ENCODE data around the gene AGPS. TPM values are rescaled to one million over a fixed set of nuclear protein-coding genes. Genes with fewer than 3 reads are reported as not detected.
A peak's percentile ranks its signal among the peaks of the same experiment; 100 is the strongest.

AGPS gene
- total RNA-seq, 2 experiments from 2014 or later = 55.7 to 58.9 TPM

DNA sequence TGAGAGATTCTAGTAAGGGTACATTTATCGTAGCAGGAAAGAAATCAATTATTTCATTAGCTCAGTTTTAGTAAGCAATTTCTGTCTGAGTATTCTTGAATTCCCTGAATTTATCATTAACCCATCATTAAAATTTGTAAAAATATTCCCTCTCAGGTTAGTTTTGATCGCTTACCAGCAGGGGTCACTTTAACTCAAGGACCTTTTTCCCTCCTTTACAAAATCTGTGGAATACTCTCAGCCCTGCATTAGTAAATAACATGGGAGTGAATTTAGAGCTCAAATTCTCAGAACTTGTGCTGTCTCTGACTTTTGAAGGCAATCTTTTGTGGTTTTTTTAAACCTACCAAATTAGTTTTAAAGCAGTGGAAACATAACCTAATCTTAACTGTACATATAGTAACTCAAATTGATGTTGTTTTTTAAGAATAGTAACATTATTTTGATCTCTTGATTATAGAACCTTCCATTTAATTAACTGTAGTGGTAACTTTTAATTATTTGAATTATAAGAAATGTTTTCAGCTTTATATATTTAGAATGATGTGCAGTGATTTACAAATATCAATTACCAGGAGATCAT, 97.2 kb downstream of the AGPS start:
- intact Hi-C loops (cut with micrococcal nuclease) = no loop called here
- CTCF ChIA-PET = interaction anchor here (0.7 to 1.5 kb wide), 8 partner anchors 8 to 233 kb away, joined by 3 to 6 read pairs (median 3); no protein-coding TSS in a partner anchor
- POLR2A ChIA-PET = no interaction called here
- no peaks in the 10 kb centered on the region for H3K27me3 Mint-ChIP-seq
- no peaks in the 10 kb centered on the region for H3K4me1 Mint-ChIP-seq (ENCODE audit: low read depth)
- no peaks in the 10 kb centered on the region for H3K9me3 Mint-ChIP-seq
- no peak overlapping the region for H3K4me3 Mint-ChIP-seq
- no peak overlapping the region for H3K27ac Mint-ChIP-seq
- DNase-seq (no peak), ATAC-seq (no peak)
- TF ChIP-seq, protein P1, sequence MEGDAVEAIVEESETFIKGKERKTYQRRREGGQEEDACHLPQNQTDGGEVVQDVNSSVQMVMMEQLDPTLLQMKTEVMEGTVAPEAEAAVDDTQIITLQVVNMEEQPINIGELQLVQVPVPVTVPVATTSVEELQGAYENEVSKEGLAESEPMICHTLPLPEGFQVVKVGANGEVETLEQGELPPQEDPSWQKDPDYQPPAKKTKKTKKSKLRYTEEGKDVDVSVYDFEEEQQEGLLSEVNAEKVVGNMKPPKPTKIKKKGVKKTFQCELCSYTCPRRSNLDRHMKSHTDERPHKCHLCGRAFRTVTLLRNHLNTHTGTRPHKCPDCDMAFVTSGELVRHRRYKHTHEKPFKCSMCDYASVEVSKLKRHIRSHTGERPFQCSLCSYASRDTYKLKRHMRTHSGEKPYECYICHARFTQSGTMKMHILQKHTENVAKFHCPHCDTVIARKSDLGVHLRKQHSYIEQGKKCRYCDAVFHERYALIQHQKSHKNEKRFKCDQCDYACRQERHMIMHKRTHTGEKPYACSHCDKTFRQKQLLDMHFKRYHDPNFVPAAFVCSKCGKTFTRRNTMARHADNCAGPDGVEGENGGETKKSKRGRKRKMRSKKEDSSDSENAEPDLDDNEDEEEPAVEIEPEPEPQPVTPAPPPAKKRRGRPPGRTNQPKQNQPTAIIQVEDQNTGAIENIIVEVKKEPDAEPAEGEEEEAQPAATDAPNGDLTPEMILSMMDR (IDR thresholded peaks at IDR 0.05) = peak; percentile 54
- peaks cover 17% of the 10 kb centered on the region for H3K36me3 Mint-ChIP-seq (ENCODE audit: low read depth)

GRCh38 chr2:177495945-177496344, 103.4 kb downstream of the AGPS start:
- ChIA-PET POLR2A (no interaction called here), CTCF (no interaction called here)
- H3K4me1 Mint-ChIP-seq (ENCODE audit: low read depth) = no peaks in the 10 kb centered on the region
- no peaks in the 10 kb centered on the region for H3K27me3 Mint-ChIP-seq
- H3K9me3 Mint-ChIP-seq = no peaks in the 10 kb centered on the region
- no peak for DNase-seq
- intact Hi-C loops (cut with micrococcal nuclease) = no loop called here
- no peak for ATAC-seq
- H3K36me3 Mint-ChIP-seq (ENCODE audit: low read depth) = peaks cover 11% of the 10 kb centered on the region
- no peak overlapping the region for H3K4me3 Mint-ChIP-seq
- TF ChIP-seq, protein P1 (IDR thresholded peaks at IDR 0.05) = no peak
- H3K27ac Mint-ChIP-seq = no peak overlapping the region

- ChIA-PET CTCF (interaction anchor here (1.0 kb wide), 1 partner anchor 107 kb away, joined by 3 read pairs; no protein-coding TSS in a partner anchor), POLR2A (no interaction called here)
- H3K4me1 Mint-ChIP-seq (ENCODE audit: low read depth) = peaks cover 3% of the 10 kb centered on the region
- H3K9me3 Mint-ChIP-seq = no peaks in the 10 kb centered on the region
- no peaks in the 10 kb centered on the region for H3K27me3 Mint-ChIP-seq
- TF ChIP-seq, protein P1 (IDR thresholded peaks at IDR 0.05) = no peak
- DNase-seq (no peak), ATAC-seq (no peak)
- H3K36me3 Mint-ChIP-seq (ENCODE audit: low read depth) = peaks cover 9% of the 10 kb centered on the region
- intact Hi-C loops (cut with micrococcal nuclease) = no loop called here
- H3K4me3 Mint-ChIP-seq = no peak overlapping the region
- no peak overlapping the region for H3K27ac Mint-ChIP-seq
Observed at GRCh38 chr2:177496921-177497320, 104.3 kb downstream of the AGPS start.

DNA sequence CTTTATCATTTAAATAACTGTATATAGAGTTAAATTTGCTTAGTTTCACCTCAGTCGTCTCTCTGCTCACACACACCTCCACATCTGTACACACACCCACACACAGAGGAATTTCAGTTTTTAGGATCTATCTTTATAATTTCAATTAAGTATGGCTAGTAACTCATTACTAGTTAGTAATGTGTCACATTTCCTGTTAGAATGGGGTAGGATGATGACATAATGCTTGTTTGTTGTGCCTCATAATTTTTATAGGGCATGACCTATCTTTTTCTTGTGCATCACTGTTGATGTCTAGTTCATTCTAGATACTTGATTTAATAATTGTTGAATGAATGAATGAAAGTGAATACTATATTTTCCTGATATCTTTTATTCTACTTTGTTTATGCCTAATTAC, 108.6 kb downstream of the AGPS start:
- no peak overlapping the region for H3K4me3 Mint-ChIP-seq
- ATAC-seq = no peak
- TF ChIP-seq, protein P1 (IDR thresholded peaks at IDR 0.05) = no peak
- ChIA-PET POLR2A (no interaction called here), CTCF (no interaction called here)
- no peaks in the 10 kb centered on the region for H3K9me3 Mint-ChIP-seq
- peaks cover 2% of the 10 kb centered on the region for H3K36me3 Mint-ChIP-seq (ENCODE audit: low read depth)
- H3K27ac Mint-ChIP-seq = no peak overlapping the region
- H3K4me1 Mint-ChIP-seq (ENCODE audit: low read depth) = peaks cover 3% of the 10 kb centered on the region
- DNase-seq = no peak
- intact Hi-C loops (cut with micrococcal nuclease) = no loop called here
- H3K27me3 Mint-ChIP-seq = no peaks in the 10 kb centered on the region

GRCh38 chr2:177506505-177506904, 113.9 kb downstream of the AGPS start:
- ChIA-PET POLR2A (no interaction called here), CTCF (interaction anchor here (1.2 to 1.6 kb wide), 3 partner anchors 18 to 342 kb away, joined by 3 to 4 read pairs (median 4); no protein-coding TSS in a partner anchor)
- intact Hi-C loops (cut with micrococcal nuclease) = no loop called here
- Mint-ChIP-seq H3K4me1 (ENCODE audit: low read depth) (peaks cover 6% of the 10 kb centered on the region), H3K36me3 (ENCODE audit: low read depth) (peaks cover 15% of the 10 kb centered on the region), H3K9me3 (no peaks in the 10 kb centered on the region), H3K27ac (no peak overlapping the region), H3K4me3 (no peak overlapping the region), H3K27me3 (no peaks in the 10 kb centered on the region)
- DNase-seq (no peak), ATAC-seq (no peak)
- TF ChIP-seq, protein P1 (IDR thresholded peaks at IDR 0.05) = no peak
